ENCODE measurements around the gene SPI1. TPM values are rescaled to one million over a fixed set of nuclear protein-coding genes. Genes with fewer than 3 reads are reported as not detected.

Gene SPI1
- total RNA-seq, 1 experiment from 2014 or later = not detected

GRCh38 chr11:47340010-47340409, 38.3 kb downstream of the SPI1 start:
- TF ChIP-seq CTCF (conservative IDR thresholded peaks at IDR 0.05) = no peak
- H3K79me1 ChIP-seq (ENCODE audit: insufficient read depth, low read depth, low read length, poor library complexity, severe bottlenecking) = no peaks in the 10 kb centered on the region
- peak overlapping the region in 1 of 2 experiments; percentile 46; a peak in 1 of 5 replicates for H3K4me3 Mint-ChIP-seq
- WGBS (ENCODE audit: extremely low coverage, insufficient read length, low lambda C conversion rate) = no CpG with 5 or more reads among the region's 9 CpGs
- no peaks in the 10 kb centered on the region for H4K20me1 ChIP-seq (ENCODE audit: control insufficient read depth, insufficient read depth, insufficient read length)
- no peak overlapping the region for H2BK120ac ChIP-seq (ENCODE audit: low read depth, low read length, poor library complexity, severe bottlenecking)
- H3K4ac ChIP-seq (ENCODE audit: low read depth, low read length) = no peak overlapping the region
- H2AK5ac ChIP-seq (ENCODE audit: insufficient read length, low read length) = no peak overlapping the region
- no peaks in the 10 kb centered on the region for H3K9me3 ChIP-seq (ENCODE audit: control insufficient read depth, low read depth, low read length)
- H3T11ph ChIP-seq (ENCODE audit: low read length) = no peak overlapping the region
- no peak overlapping the region for H3K9ac ChIP-seq (ENCODE audit: extremely low read depth, insufficient read length, low read length)
- peak overlapping the region in 1 of 3 experiments; percentile 50; a peak in 2 of 7 replicates for H3K27ac Mint-ChIP-seq
- no peaks in the 10 kb centered on the region; a peak in 1 of 5 replicates for H3K9me3 Mint-ChIP-seq
- no peak overlapping the region for H3K4me2 ChIP-seq (ENCODE audit: insufficient read depth, insufficient read length, low read length)
- no peaks in the 10 kb centered on the region for H3K23me2 ChIP-seq (ENCODE audit: insufficient read length, low read depth, low read length, poor library complexity, severe bottlenecking)
- no peak overlapping the region for H3K23ac ChIP-seq (ENCODE audit: insufficient read length, low read depth, low read length)
- H4K8ac ChIP-seq (replicated peaks; ENCODE audit: insufficient read length, low read depth, low read length) = no peak overlapping the region
- peaks cover 0 to 1% of the 10 kb centered on the region in 2 experiments; a peak in 2 of 4 replicates for H3K4me1 Mint-ChIP-seq
- H3K27me3 ChIP-seq (ENCODE audit: insufficient read depth, low read length) = no peaks in the 10 kb centered on the region
- no peaks in the 10 kb centered on the region for H3K79me2 ChIP-seq (ENCODE audit: insufficient read depth, low read length)
- no peak overlapping the region for H2BK20ac ChIP-seq (ENCODE audit: low read depth, low read length, poor library complexity, severe bottlenecking)
- H3K56ac ChIP-seq (ENCODE audit: insufficient read length, low read depth, low read length) = no peak overlapping the region
- H3K4me1 ChIP-seq (ENCODE audit: insufficient read depth, low read length) = no peaks in the 10 kb centered on the region
- H3K14ac ChIP-seq (ENCODE audit: insufficient read depth, low read length) = no peak overlapping the region
- H3K27ac ChIP-seq (ENCODE audit: insufficient read length, low read depth, low read length) = no peak overlapping the region
- no peak overlapping the region for H2BK15ac ChIP-seq (ENCODE audit: low read depth, low read length)
- no peaks in the 10 kb centered on the region; a peak in 1 of 7 replicates for H3K36me3 Mint-ChIP-seq (ENCODE audit: insufficient read depth in 1 of 3, low read depth in 3 of 3)
- no peak overlapping the region for H2BK12ac ChIP-seq (ENCODE audit: insufficient read length, low read depth, low read length)
- no peak overlapping the region for H3K18ac ChIP-seq (ENCODE audit: insufficient read length, low read depth, low read length)
- no peak overlapping the region for H2BK5ac ChIP-seq (ENCODE audit: insufficient read length, low read length)
- no peak overlapping the region for H4K91ac ChIP-seq (ENCODE audit: insufficient read length, low read depth, low read length)
- H3K27me3 Mint-ChIP-seq (ENCODE audit: low read depth) = peaks cover 4% of the 10 kb centered on the region; the same call in 1 of the 2 replicates
- no peak overlapping the region for H4K5ac ChIP-seq (ENCODE audit: insufficient read length, low read depth, low read length)
- H2AFZ ChIP-seq (ENCODE audit: low read length) = no peak overlapping the region
- no peak for DNase-seq
